Cardiac muscle cell (in vitro differentiated cells and primary cell): ENCODE measurements around the gene STARD10. TPM values are rescaled to one million over a fixed set of nuclear protein-coding genes. Genes with fewer than 3 reads are reported as not detected.

Experiments used
- DNase-seq, 2 donors: peaks; one replicate each; pipeline versions ENCODE4 v3.0.0 to v3.0.0-alpha.2; 2010 to 2017; ENCODE audit warnings: low read depth in 1 of 2, low spot score in 1 of 2
- H3K27ac ChIP-seq: fragments of 200-600 bp; sonication (generic); 2 replicates; pipeline ENCODE4 v1.5.1; 2016
- H3K27me3 ChIP-seq: fragments of 200-600 bp; sonication (generic); 2 replicates; pipeline ENCODE4 v1.6.0; 2016; ENCODE audit warnings: control low read depth
- H3K36me3 ChIP-seq: fragments of 200-600 bp; sonication (generic); 2 replicates; pipeline ENCODE4 v1.5.1; 2016; ENCODE audit warnings: control low read depth
- H3K4me1 ChIP-seq: fragments of 200-600 bp; sonication (generic); 2 replicates; pipeline ENCODE4 v1.8.1; 2017; ENCODE audit warnings: low read depth, mild to moderate bottlenecking, mixed run types
- H3K4me3 ChIP-seq: fragments of 200-600 bp; sonication (generic); 2 replicates; pipeline ENCODE4 v1.5.1; 2016; ENCODE audit warnings: mild to moderate bottlenecking
- H3K9me3 ChIP-seq: fragments of 200-600 bp; sonication (generic); 2 replicates; pipeline ENCODE4 v1.5.1; 2017; ENCODE audit warnings: low read depth, mild to moderate bottlenecking, control low read depth
- CTCF ChIP-seq: IDR thresholded peaks from 2 replicates; pipeline ENCODE4 v1.5.1; 2012; ENCODE audit warnings: low read depth, mild to moderate bottlenecking, low read length
- polyA plus RNA-seq: library from polyadenylated mRNA; unstranded; fragments of >200 nt; fragmentation: Nextera tagmentation; extraction: Ambion mirVana; gene quantifications from 2 replicates; pipeline ENCODE4 v1.2.1, GENCODE V29; 2016
- total RNA-seq: library from RNA; depleted of rRNA; stranded (reverse); fragments of >200 nt; gene quantifications from 2 replicates; pipeline ENCODE4 v1.2.3, GENCODE V29; 2016

STARD10 gene
- total and polyA plus RNA-seq, 2 experiments from 2014 or later = 91.4 to 101 TPM

DNA sequence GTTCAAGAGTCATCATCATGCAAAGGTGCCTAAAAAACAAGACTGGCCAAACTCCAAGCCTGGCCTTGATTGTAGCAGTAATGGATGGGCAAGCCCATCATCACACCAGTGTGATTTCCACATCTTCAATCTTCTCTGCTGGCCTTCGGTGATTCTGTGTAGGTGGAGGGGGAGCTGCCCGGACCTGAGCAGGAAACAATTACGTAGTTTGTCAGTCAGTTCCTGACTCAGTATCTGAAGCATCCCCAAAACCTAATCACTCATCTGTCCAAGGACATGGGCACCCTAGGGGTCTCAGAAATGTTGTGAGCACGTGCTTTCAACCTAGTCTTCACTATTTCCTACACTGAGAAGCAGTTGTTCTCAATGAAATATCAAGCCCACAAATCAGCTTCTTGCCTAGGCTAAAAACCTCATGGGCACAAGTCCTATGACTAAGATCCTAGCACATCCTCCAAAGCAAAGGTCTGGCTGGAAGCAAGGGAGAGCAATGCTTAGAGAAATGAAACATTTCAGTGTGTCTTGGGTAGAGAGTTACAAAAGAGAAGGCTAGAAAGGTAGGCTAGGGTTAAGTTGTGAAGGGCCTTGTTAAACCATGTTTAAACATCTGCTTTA is 45.0 kb upstream of the STARD10 start:
- no peak for TF ChIP-seq CTCF
- Histone ChIP-seq H3K9me3 (no peaks in the 10 kb centered on the region), H3K4me1 (peaks cover 16% of the 10 kb centered on the region), H3K27ac (no peak overlapping the region), H3K4me3 (no peak overlapping the region), H3K36me3 (peaks cover 10% of the 10 kb centered on the region), H3K27me3 (no peaks in the 10 kb centered on the region)
- DNase-seq = no peak

GRCh38 chr11:72836111-72836510 is 42.3 kb upstream of the STARD10 start:
- H3K36me3 ChIP-seq = peaks cover 3% of the 10 kb centered on the region
- H3K4me3 ChIP-seq = no peak overlapping the region
- H3K27me3 ChIP-seq = no peaks in the 10 kb centered on the region
- H3K27ac ChIP-seq = no peak overlapping the region
- no peak for DNase-seq
- no peak for TF ChIP-seq CTCF
- H3K9me3 ChIP-seq = no peaks in the 10 kb centered on the region
- H3K4me1 ChIP-seq = peaks cover 30% of the 10 kb centered on the region

DNA sequence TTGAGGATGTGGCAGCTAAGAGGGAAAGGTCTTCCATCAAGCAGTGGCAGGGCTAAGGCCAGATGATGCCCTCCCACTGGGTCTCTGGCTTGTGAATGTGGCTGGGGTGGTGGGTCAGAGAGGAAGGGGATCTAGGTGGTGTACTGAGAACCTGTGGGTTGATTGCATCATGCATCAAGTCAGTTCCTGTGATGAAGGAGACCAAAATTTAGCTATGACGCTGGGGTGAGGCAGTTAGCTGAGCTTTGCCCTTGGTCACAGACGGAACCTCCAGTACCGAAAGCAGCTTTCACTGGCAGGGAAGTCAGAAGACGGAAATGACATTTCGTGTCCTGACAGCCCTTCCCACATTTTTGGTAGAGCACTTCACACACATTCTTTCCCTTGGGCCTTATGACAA is 41.1 kb upstream of the STARD10 start:
- no peak for DNase-seq
- Histone ChIP-seq H3K4me3 (no peak overlapping the region), H3K27ac (no peak overlapping the region), H3K9me3 (no peaks in the 10 kb centered on the region), H3K27me3 (no peaks in the 10 kb centered on the region), H3K4me1 (peaks cover 30% of the 10 kb centered on the region), H3K36me3 (no peaks in the 10 kb centered on the region)
- no peak for TF ChIP-seq CTCF

DNA sequence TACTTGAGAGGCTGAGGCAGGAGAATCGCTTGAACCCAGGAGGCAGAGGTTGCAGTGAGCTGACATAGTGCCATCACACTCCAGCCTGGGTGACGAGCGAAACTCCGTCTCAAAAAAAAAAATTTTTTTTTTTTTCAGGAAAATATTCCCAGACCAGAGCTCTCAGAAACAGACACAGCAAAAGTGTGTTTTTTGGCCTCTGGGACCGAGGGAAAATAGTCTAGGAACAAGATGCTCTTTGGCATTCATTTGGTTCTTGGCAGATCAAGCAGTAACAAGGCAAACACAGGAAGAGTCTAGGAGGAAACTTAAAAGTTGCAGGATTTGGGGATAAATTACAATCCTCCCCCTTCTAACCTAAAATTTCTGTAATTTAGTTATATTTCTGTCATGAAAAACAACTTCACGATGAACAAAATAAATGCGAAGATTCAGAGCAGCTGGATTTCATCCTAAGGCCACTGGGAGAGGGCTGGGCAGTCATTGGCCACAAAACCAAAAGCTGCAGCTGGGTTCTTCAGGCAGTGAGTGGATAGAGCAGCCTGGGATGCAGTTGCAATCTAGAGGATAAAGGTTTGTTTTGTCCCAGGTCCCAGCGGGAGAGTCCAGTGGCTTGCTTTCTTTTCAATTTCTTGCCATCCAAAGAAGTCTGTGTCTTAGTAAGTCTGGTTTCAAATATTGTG is 40.1 kb upstream of the STARD10 start:
- DNase-seq = peak in 1 of 2 donors; percentile 55
- H3K36me3 ChIP-seq = no peaks in the 10 kb centered on the region
- H3K4me3 ChIP-seq = no peak overlapping the region
- H3K9me3 ChIP-seq = no peaks in the 10 kb centered on the region
- H3K27me3 ChIP-seq = no peaks in the 10 kb centered on the region
- H3K4me1 ChIP-seq = peaks cover 30% of the 10 kb centered on the region
- no peak overlapping the region for H3K27ac ChIP-seq
- no peak for TF ChIP-seq CTCF

DNA sequence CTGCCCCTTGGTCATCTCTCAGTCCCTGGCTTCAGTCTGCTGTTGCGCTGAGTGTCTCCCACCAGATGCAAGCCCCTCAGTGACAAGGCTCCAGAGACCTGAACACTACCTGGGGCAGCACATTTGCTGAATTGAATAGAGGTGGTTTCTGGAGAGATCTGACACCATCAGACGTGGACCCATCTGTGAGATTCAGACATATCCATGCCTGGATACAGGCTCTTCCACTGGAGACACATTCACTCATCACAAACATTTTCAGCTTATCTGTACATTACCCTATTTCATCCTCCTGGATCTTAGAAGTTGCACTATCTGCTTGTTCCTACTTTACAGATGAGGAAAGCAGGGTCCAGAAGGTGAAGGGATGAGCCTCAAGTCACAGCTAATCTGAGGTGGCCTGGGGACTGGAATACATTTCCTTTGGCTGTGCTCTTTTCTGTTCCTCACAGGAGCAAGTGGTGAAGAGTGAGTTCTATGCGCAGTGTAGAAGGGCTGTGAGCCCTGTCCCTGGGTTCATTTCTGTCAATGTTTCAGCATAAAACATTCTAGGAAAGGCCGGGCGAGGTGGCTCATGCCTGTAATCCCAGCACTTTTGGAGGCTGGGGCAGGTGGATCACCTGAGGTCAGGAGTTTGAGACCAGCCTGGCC is 39.4 kb upstream of the STARD10 start:
- Histone ChIP-seq H3K4me1 (peaks cover 30% of the 10 kb centered on the region), H3K9me3 (no peaks in the 10 kb centered on the region), H3K27ac (peak overlapping the region; percentile 12), H3K27me3 (no peaks in the 10 kb centered on the region), H3K4me3 (no peak overlapping the region), H3K36me3 (no peaks in the 10 kb centered on the region)
- TF ChIP-seq CTCF = no peak
- no peak for DNase-seq
